Measurements from ENCODE around the gene SDK2.

GRCh38 chr17:73690676-73691075 lies 46.4 kb upstream of the SDK2 start:
- TF ChIP-seq CTCF (IDR thresholded peaks at IDR 0.05; ENCODE audit: insufficient read depth, low read depth, low read length) (no peak), EZH2 (IDR thresholded peaks at IDR 0.05; ENCODE audit: insufficient read depth, low read length) (no peak)
